Measurements from ENCODE around the gene APLF. TPM values are rescaled to one million over a fixed set of nuclear protein-coding genes. Genes with fewer than 3 reads are reported as not detected.

Gene APLF
- total RNA-seq, 1 experiment from 2014 or later, result 5.5 TPM

GRCh38 chr2:68435615-68436014 lies 31.8 kb upstream of the APLF start:
- intact Hi-C loops (cut with micrococcal nuclease; ENCODE audit: unreplicated experiment), result no loop called here
- no peak for DNase-seq (ENCODE audit: low spot score)
- no peak for TF ChIP-seq CTCF (conservative IDR thresholded peaks at IDR 0.05; ENCODE audit: low read depth, low read length)
- no peak for TF ChIP-seq EZH2 (IDR thresholded peaks at IDR 0.05; ENCODE audit: borderline replicate concordance, low read depth, low read length, poor library complexity, severe bottlenecking)

GRCh38 chr2:68436270-68436669 lies 31.1 kb upstream of the APLF start:
- ChIA-PET CTCF (interaction anchor here (0.5 kb wide), 1 partner anchor 986 kb away, joined by 7 read pairs; no protein-coding TSS in a partner anchor), POLR2A (ENCODE audit: low non-redundant PET) (interaction anchor here (0.6 kb wide), 1 partner anchor 1213 kb away, joined by 3 read pairs; no protein-coding TSS in a partner anchor)
- no peaks in the 10 kb centered on the region for H3K4me1 ChIP-seq (ENCODE audit: insufficient read depth, low read length, poor library complexity, severe bottlenecking)
- H3K9me3 ChIP-seq (ENCODE audit: low read depth, low read length, poor library complexity, severe bottlenecking), result no peaks in the 10 kb centered on the region
- no peak overlapping the region for H3K4me3 ChIP-seq (ENCODE audit: low read depth, low read length, poor library complexity, severe bottlenecking)
- no peaks in the 10 kb centered on the region for H3K27me3 ChIP-seq (replicated peaks; ENCODE audit: insufficient read depth, low read depth, low read length, poor library complexity)
- no peak for DNase-seq (ENCODE audit: low spot score)
- no peaks in the 10 kb centered on the region for H3K36me3 ChIP-seq (ENCODE audit: insufficient read depth, low read length, poor library complexity, severe bottlenecking)
- intact Hi-C loops (cut with micrococcal nuclease; ENCODE audit: unreplicated experiment), result no loop called here
- no TSS peak for BruUV-seq (replicated peaks)
- TF ChIP-seq CTCF (conservative IDR thresholded peaks at IDR 0.05; ENCODE audit: low read depth, low read length) (no peak), EZH2 (IDR thresholded peaks at IDR 0.05; ENCODE audit: borderline replicate concordance, low read depth, low read length, poor library complexity, severe bottlenecking) (no peak)
- no peak overlapping the region for H3K27ac ChIP-seq (ENCODE audit: low read depth, low read length, poor library complexity, severe bottlenecking)

More at GRCh38 chr2:68435615-68436014, 31.8 kb upstream of the APLF start:
- Histone ChIP-seq H3K4me3 (ENCODE audit: low read depth, low read length, poor library complexity, severe bottlenecking) (no peak overlapping the region), H3K27ac (ENCODE audit: low read depth, low read length, poor library complexity, severe bottlenecking) (no peak overlapping the region), H3K4me1 (ENCODE audit: insufficient read depth, low read length, poor library complexity, severe bottlenecking) (no peaks in the 10 kb centered on the region), H3K36me3 (ENCODE audit: insufficient read depth, low read length, poor library complexity, severe bottlenecking) (no peaks in the 10 kb centered on the region), H3K27me3 (replicated peaks; ENCODE audit: insufficient read depth, low read depth, low read length, poor library complexity) (no peaks in the 10 kb centered on the region), H3K9me3 (ENCODE audit: low read depth, low read length, poor library complexity, severe bottlenecking) (no peaks in the 10 kb centered on the region)
- POLR2A ChIA-PET (ENCODE audit: low non-redundant PET), result interaction anchor here (0.6 kb wide), 1 partner anchor 1214 kb away, joined by 3 read pairs; no protein-coding TSS in a partner anchor
- CTCF ChIA-PET, result no interaction called here
- BruUV-seq (replicated peaks), result no TSS peak

GRCh38 chr2:68438455-68439303 lies 28.7 kb upstream of the APLF start:
- Histone ChIP-seq H3K4me3 (ENCODE audit: low read depth, low read length, poor library complexity, severe bottlenecking) (no peak overlapping the region), H3K36me3 (ENCODE audit: insufficient read depth, low read length, poor library complexity, severe bottlenecking) (no peaks in the 10 kb centered on the region), H3K27ac (ENCODE audit: low read depth, low read length, poor library complexity, severe bottlenecking) (no peak overlapping the region), H3K27me3 (replicated peaks; ENCODE audit: insufficient read depth, low read depth, low read length, poor library complexity) (no peaks in the 10 kb centered on the region), H3K4me1 (ENCODE audit: insufficient read depth, low read length, poor library complexity, severe bottlenecking) (no peaks in the 10 kb centered on the region), H3K9me3 (ENCODE audit: low read depth, low read length, poor library complexity, severe bottlenecking) (no peaks in the 10 kb centered on the region)
- POLR2A ChIA-PET (ENCODE audit: low non-redundant PET), result no interaction called here
- CTCF ChIA-PET, result interaction anchor here (0.6 kb wide), 1 partner anchor 475 kb away, joined by 3 read pairs; no protein-coding TSS in a partner anchor
- intact Hi-C loops (cut with micrococcal nuclease; ENCODE audit: unreplicated experiment), result no loop called here
- no peak for DNase-seq (ENCODE audit: low spot score)
- no peak for TF ChIP-seq EZH2 (IDR thresholded peaks at IDR 0.05; ENCODE audit: borderline replicate concordance, low read depth, low read length, poor library complexity, severe bottlenecking)
- no peak for TF ChIP-seq CTCF (conservative IDR thresholded peaks at IDR 0.05; ENCODE audit: low read depth, low read length)
- BruUV-seq (replicated peaks), result no TSS peak
